ENCODE measurements around the gene ANKRD6.

ANKRD6 gene

DNA sequence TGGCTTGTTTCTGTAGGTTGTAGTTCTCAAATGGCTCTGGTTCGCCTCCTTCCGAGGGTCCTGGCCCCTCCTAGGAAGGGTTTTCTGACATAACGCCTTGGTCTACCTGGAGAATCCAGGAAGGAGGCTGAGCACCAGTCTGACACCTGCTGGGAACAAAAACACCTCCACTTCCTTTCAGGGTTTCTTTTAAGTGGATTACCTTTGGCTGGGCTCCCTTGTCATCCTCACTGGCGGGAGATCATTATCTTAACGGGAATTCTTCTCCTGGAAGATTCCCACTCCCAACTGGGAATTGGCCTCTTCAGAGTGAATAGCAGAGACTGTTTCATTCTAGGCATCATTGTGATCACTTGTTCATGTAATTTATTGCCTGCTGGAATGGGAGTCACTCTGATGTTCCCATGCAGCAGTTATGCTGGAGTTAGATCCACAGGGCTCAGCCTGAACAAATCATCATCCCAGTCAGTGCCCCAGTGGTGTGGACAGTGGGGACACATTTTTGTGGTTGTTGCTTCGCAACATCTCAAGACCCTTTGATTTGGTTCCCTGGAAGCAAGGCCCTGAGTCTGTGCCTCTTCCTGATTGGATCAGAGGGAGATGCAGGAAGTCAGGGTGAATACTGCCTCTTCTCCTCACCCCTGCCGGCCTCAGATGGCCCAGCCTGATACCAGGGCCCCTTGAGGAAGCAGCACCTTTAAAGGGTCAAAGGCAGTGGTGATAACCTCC is 156.5 kb downstream of the ANKRD6 start:
- H3K27ac ChIP-seq, result no peak overlapping the region
- DNase-seq (ENCODE audit: low spot score), result no peak
- TF ChIP-seq CTCF (conservative IDR thresholded peaks at IDR 0.05; ENCODE audit: low read depth), result no peak
- CTCF ChIA-PET, result no interaction called here
- POLR2A ChIA-PET (ENCODE audit: low non-redundant PET), result interaction anchor here (0.6 kb wide), 1 partner anchor 341 kb away, joined by 3 read pairs; no protein-coding TSS in a partner anchor

GRCh38 chr6:89590133-89590532 is 157.2 kb downstream of the ANKRD6 start:
- TF ChIP-seq CTCF (conservative IDR thresholded peaks at IDR 0.05; ENCODE audit: low read depth), result no peak
- ChIA-PET POLR2A (ENCODE audit: low non-redundant PET) (interaction anchor here (0.6 kb wide), 1 partner anchor 342 kb away, joined by 3 read pairs; no protein-coding TSS in a partner anchor), CTCF (no interaction called here)
- H3K27ac ChIP-seq, result no peak overlapping the region
- no peak for DNase-seq (ENCODE audit: low spot score)

GRCh38 chr6:89591745-89592144 is 158.8 kb downstream of the ANKRD6 start:
- no peak for DNase-seq (ENCODE audit: low spot score)
- H3K27ac ChIP-seq, result no peak overlapping the region
- CTCF ChIA-PET, result no interaction called here
- TF ChIP-seq CTCF (conservative IDR thresholded peaks at IDR 0.05; ENCODE audit: low read depth), result no peak
- POLR2A ChIA-PET (ENCODE audit: low non-redundant PET), result no interaction called here

DNA sequence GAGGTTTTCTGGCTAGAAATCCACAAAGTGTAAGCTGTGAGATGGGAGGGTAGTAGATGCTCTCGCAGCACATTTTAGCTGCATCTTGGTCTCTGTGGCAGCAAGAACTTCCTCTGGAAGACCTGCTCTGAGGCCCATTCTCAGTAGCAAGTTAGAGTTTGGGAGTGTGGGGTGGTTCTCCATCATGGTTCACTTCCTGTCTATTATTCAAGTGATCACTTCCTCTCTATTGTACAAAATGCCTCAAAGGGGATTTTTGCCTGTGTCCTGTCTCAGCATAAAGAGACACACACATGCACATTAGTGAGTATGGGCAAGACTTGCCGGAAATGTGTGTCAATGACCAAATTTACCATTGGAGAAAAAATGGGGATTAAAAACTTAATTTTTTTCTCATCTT is 163.1 kb downstream of the ANKRD6 start:
- H3K27ac ChIP-seq, result no peak overlapping the region
- POLR2A ChIA-PET (ENCODE audit: low non-redundant PET), result no interaction called here
- CTCF ChIA-PET, result interaction anchor here (0.7 kb wide), 1 partner anchor 542 kb away, joined by 3 read pairs; no protein-coding TSS in a partner anchor
- TF ChIP-seq CTCF (conservative IDR thresholded peaks at IDR 0.05; ENCODE audit: low read depth), result no peak
- DNase-seq (ENCODE audit: low spot score), result no peak

GRCh38 chr6:89596484-89596883 is 163.5 kb downstream of the ANKRD6 start:
- CTCF ChIA-PET, result no interaction called here
- DNase-seq (ENCODE audit: low spot score), result no peak
- POLR2A ChIA-PET (ENCODE audit: low non-redundant PET), result no interaction called here
- TF ChIP-seq CTCF (conservative IDR thresholded peaks at IDR 0.05; ENCODE audit: low read depth), result no peak
- H3K27ac ChIP-seq, result no peak overlapping the region

DNA sequence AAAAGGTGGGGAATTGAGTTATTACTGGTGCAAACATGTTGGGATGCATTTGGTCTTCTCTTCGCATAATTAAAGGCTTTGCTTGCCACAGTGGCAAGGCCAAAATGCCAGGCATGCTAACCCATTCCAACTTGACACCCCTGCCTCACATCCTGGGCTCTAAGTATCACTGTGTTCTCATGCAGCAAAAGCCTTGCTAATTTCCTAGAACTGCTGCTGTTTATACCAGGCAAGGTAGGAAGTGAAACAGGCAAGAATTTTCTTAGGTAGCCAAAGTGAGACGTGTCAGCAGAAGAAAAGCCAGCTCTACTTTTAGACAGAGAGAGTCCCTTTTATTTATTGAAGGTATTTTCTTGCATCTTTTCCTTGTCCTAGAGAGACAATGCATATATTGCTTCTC is 164.4 kb downstream of the ANKRD6 start:
- ChIA-PET CTCF (interaction anchor here (0.6 to 0.7 kb wide), 3 partner anchors 11 to 161 kb away, joined by 3 to 4 read pairs (median 3); no protein-coding TSS in a partner anchor), POLR2A (ENCODE audit: low non-redundant PET) (no interaction called here)
- H3K27ac ChIP-seq, result no peak overlapping the region
- DNase-seq (ENCODE audit: low spot score), result no peak
- TF ChIP-seq CTCF (conservative IDR thresholded peaks at IDR 0.05; ENCODE audit: low read depth), result no peak
